Lower leg skin (tissue), 4 donors: ENCODE measurements around the gene PEA15. TPM values are rescaled to one million over a fixed set of nuclear protein-coding genes. Genes with fewer than 3 reads are reported as not detected.

Experiments
- DNase-seq, 2 donors: peaks; one replicate each; pipeline ENCODE4 v3.0.0-alpha.2; 2019; ENCODE audit warnings: low spot score in 2 of 2
- H3K4me3 ChIP-seq: fragments of 200-600 bp; sonication (generic); 2 replicates; pipeline ENCODE4 v1.5.1; 2017; ENCODE audit warnings: mild to moderate bottlenecking, low read depth; ENCODE audit not compliant: poor library complexity, severe bottlenecking
- CTCF ChIP-seq, 3 donors: fragments of 450-650 bp; IDR thresholded peaks; one replicate each; pipeline ENCODE4 v1.5.1; 2016; ENCODE audit warnings: antibody characterized with exemption in 3 of 3, mild to moderate bottlenecking in 3 of 3, moderate library complexity in 2 of 3
- POLR2A ChIP-seq, 2 donors: fragments of 450-650 bp; IDR thresholded peaks; one replicate each; pipeline ENCODE4 v1.6.1; 2016 to 2017; ENCODE audit warnings: antibody characterized with exemption in 2 of 2, mild to moderate bottlenecking in 1 of 2, moderate library complexity in 1 of 2
- WGBS, 2 donors: methylation state at CpG; one replicate each; pipeline ENCODE4 v1.1.5; 2018; 5-methylcytosine and 5-hydroxymethylcytosine counted together
- intact Hi-C: fragments of 100-400 bp; cut with DNase I; formaldehyde crosslinking; loops from one replicate; pipeline ENCODE4 v1.15.0; 2023; ENCODE audit warnings: low total_unique reads
- total RNA-seq, 4 donors: library from RNA; depleted of rRNA; stranded (reverse); fragments of >200 nt; gene quantifications; one replicate each; pipeline ENCODE4 v1.1.0, GENCODE V29; 2016

PEA15 gene
- total RNA-seq, 4 donors from 2014 or later, result 50.7 to 76.6 (median 60.1) TPM

DNA sequence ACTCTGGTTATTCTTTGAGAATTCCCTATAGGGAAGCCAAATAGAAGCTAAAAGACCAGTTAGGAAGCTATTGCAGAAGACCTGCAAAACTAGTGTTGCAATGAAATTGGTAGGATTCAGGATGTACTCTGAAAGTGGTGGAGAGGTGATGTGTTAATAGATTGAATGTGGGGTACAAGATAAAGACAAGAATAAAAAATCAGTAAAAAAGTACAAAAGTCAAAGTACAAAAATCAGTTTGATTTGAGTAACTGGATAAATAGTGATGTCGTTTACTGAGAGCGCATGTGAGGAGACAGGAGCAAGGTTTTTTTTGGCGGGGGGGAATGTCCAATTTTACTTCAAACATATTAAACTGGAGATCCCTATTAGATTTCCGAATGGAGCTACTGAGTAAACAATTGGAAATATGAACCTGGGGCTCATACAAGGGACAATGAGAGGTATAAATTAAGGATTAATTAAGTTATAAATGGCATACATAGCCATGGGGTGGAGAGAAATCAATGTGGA is 59.7 kb downstream of the PEA15 start:
- intact Hi-C loops, result no loop called here
- WGBS, 2 donors, result 84 to 87% methylated on average over 4 of the region's 4 CpGs
- H3K4me3 ChIP-seq, result no peak overlapping the region
- DNase-seq, result no peak
- TF ChIP-seq CTCF (IDR thresholded peaks at IDR 0.05) (no peak), POLR2A (IDR thresholded peaks at IDR 0.05) (no peak)

Other genes with a start within 250 kb of the PEA15 start
- gene PIGM, start 173.4 kb upstream of the PEA15 start, total RNA-seq, result 1 to 10 TPM; 2.4 to 4.5 (median 3.6) TPM
- gene KCNJ10, start 135.2 kb upstream of the PEA15 start, total RNA-seq, result not detected
- under 1 TPM in 1 of 4 donors, not detected in 3; 0.12 TPM for gene KCNJ9, start 123.8 kb upstream of the PEA15 start, total RNA-seq
- 10 to 100 TPM; 44.5 to 74.5 (median 54.9) TPM for gene IGSF8, start 106.8 kb upstream of the PEA15 start, total RNA-seq
- 1 to 10 TPM; 1.1 to 5.8 (median 5.0) TPM for gene ATP1A2, start 89.6 kb upstream of the PEA15 start, total RNA-seq
- gene ATP1A4, start 53.8 kb upstream of the PEA15 start, total RNA-seq, result under 1 TPM in 1 of 4 donors, not detected in 3; 0.32 TPM
- under 1 TPM in 2 of 4 donors, not detected in 2; 0.12 to 0.23 TPM for gene CASQ1, start 14.8 kb upstream of the PEA15 start, total RNA-seq
- gene DCAF8, start 57.2 kb downstream of the PEA15 start, total RNA-seq, result 100 to 1,000 TPM in 2 of 4 donors, 10 to 100 TPM in 2; 90.2 to 141 (median 97.9) TPM
- 10 to 100 TPM; 33.4 to 52.9 (median 48.2) TPM for gene PEX19, start 79.7 kb downstream of the PEA15 start, total RNA-seq
- 10 to 100 TPM; 72.3 to 93.6 (median 80.2) TPM for gene COPA, start 137.9 kb downstream of the PEA15 start, total RNA-seq
- gene NCSTN, start 138.0 kb downstream of the PEA15 start, total RNA-seq, result 10 to 100 TPM; 37.2 to 64.9 (median 48.3) TPM
- gene NHLH1, start 161.7 kb downstream of the PEA15 start, total RNA-seq, result under 1 TPM in 1 of 4 donors, not detected in 3; 0.10 TPM
- 10 to 100 TPM; 18.7 to 27.3 (median 24.4) TPM for gene VANGL2, start 195.2 kb downstream of the PEA15 start, total RNA-seq